Measurements from ENCODE around the gene AGRN.

DNA sequence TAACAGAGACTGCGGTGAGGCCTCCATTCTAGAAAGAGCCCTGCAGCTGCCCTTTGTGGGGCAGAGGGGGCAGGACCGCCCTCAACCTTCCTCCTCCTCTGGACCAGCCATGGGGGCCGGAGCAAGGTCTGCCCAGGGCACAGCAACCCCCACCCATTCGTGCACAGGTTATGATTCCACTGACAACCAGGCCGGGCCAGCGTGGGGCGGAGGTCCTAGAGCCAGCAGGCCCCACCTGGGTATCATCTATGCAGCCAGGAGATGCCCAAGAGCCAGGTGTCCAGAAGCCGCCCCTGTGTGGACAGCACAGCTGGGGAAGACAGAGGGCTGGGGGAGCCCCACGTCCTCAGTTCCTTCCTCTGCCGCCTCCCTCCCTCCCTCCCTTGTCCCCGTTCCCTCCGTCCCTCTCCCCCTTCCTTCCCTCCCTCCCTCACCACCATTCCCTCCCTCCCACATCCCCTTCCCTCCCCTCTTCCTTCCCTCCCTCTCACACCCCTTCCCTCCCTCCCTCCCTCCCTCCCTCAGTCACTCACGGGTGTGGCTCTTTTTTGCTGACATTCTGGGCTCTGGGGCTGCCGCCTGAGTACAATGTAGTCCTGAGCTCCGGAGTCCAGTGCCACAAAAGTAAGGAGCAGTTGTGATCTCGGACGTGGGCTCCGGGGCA is 41.9 kb downstream of the AGRN start:
- TF ChIP-seq, protein P1, sequence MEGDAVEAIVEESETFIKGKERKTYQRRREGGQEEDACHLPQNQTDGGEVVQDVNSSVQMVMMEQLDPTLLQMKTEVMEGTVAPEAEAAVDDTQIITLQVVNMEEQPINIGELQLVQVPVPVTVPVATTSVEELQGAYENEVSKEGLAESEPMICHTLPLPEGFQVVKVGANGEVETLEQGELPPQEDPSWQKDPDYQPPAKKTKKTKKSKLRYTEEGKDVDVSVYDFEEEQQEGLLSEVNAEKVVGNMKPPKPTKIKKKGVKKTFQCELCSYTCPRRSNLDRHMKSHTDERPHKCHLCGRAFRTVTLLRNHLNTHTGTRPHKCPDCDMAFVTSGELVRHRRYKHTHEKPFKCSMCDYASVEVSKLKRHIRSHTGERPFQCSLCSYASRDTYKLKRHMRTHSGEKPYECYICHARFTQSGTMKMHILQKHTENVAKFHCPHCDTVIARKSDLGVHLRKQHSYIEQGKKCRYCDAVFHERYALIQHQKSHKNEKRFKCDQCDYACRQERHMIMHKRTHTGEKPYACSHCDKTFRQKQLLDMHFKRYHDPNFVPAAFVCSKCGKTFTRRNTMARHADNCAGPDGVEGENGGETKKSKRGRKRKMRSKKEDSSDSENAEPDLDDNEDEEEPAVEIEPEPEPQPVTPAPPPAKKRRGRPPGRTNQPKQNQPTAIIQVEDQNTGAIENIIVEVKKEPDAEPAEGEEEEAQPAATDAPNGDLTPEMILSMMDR (IDR thresholded peaks at IDR 0.05): no peak
- no peak for TF ChIP-seq POLR2A (IDR thresholded peaks at IDR 0.05)
